DOHH2 (cell line): Measurements from ENCODE around the gene MTG1.

Source experiments
- H3F3A ChIP-seq: fragments of 200-600 bp; sonication (generic), shearing (Covaris generic); 2 replicates; pipeline ENCODE4 v1.6.0; 2016; ENCODE audit warnings: antibody characterized with exemption, mild to moderate bottlenecking; ENCODE audit not compliant: control insufficient read depth, insufficient read depth
- H3K27ac ChIP-seq: fragments of 200-600 bp; sonication (generic); 2 replicates; pipeline ENCODE4 v1.5.1; 2014; ENCODE audit warnings: low read depth, mild to moderate bottlenecking, low read length, moderate library complexity
- H3K27me3 ChIP-seq: fragments of 200-600 bp; sonication (generic); 2 replicates; pipeline ENCODE4 v1.6.1; 2014; ENCODE audit warnings: mild to moderate bottlenecking, low read length, mixed read lengths; ENCODE audit not compliant: control insufficient read depth
- H3K36me3 ChIP-seq: fragments of 200-600 bp; sonication (generic); 2 replicates; pipeline ENCODE4 v1.6.1; 2014; ENCODE audit warnings: mild to moderate bottlenecking, low read length, moderate library complexity, mixed read lengths; ENCODE audit not compliant: control insufficient read depth
- H3K4me1 ChIP-seq: fragments of 200-600 bp; sonication (generic); 2 replicates; pipeline ENCODE4 v1.6.1; 2014; ENCODE audit warnings: mild to moderate bottlenecking, low read length, mixed read lengths; ENCODE audit not compliant: control insufficient read depth
- H3K4me2 ChIP-seq: fragments of 200-600 bp; sonication (generic); 2 replicates; pipeline ENCODE4 v1.6.0; 2014; ENCODE audit warnings: mild to moderate bottlenecking, low read length, moderate library complexity
- H3K4me3 ChIP-seq: fragments of 200-600 bp; sonication (generic); 2 replicates; pipeline ENCODE4 v1.5.1; 2014; ENCODE audit warnings: mild to moderate bottlenecking, low read length, mixed read lengths
- H3K79me2 ChIP-seq: fragments of 200-600 bp; sonication (generic); 2 replicates; pipeline ENCODE4 v1.6.1; 2014; ENCODE audit warnings: mild to moderate bottlenecking, low read length, mixed read lengths; ENCODE audit not compliant: control insufficient read depth
- H3K9me2 ChIP-seq: fragments of 200-600 bp; sonication (generic); replicated peaks from 2 replicates; pipeline ENCODE4 v1.6.1; 2014; ENCODE audit warnings: mild to moderate bottlenecking, low read length, mixed read lengths; ENCODE audit not compliant: control insufficient read depth
- H3K9me3 ChIP-seq: fragments of 200-600 bp; sonication (generic); 2 replicates; pipeline ENCODE4 v1.6.1; 2014; ENCODE audit warnings: antibody characterized with exemption, low read length, mixed read lengths; ENCODE audit not compliant: control insufficient read depth, insufficient read depth
- H4K20me1 ChIP-seq: fragments of 200-600 bp; sonication (generic); 2 replicates; pipeline ENCODE4 v1.6.0; 2014; ENCODE audit warnings: low read depth, mild to moderate bottlenecking, antibody characterized with exemption, low read length, moderate library complexity; ENCODE audit not compliant: control insufficient read depth, insufficient read depth
- EZH2phosphoT487 ChIP-seq: fragments of 200-600 bp; sonication (generic); IDR thresholded peaks from 2 replicates; pipeline ENCODE4 v1.6.1; 2017; ENCODE audit warnings: borderline replicate concordance, mild to moderate bottlenecking, antibody characterized with exemption, low read length, moderate library complexity, mixed read lengths
- TF ChIP-seq, protein P1 (sequence below): fragments of 200-600 bp; sonication (generic); IDR thresholded peaks from one replicate; pipeline ENCODE4 v1.5.1; 2014; ENCODE audit warnings: antibody characterized with exemption, mild to moderate bottlenecking, low read depth, low read length; ENCODE audit not compliant: poor library complexity, severe bottlenecking

MTG1 gene

DNA sequence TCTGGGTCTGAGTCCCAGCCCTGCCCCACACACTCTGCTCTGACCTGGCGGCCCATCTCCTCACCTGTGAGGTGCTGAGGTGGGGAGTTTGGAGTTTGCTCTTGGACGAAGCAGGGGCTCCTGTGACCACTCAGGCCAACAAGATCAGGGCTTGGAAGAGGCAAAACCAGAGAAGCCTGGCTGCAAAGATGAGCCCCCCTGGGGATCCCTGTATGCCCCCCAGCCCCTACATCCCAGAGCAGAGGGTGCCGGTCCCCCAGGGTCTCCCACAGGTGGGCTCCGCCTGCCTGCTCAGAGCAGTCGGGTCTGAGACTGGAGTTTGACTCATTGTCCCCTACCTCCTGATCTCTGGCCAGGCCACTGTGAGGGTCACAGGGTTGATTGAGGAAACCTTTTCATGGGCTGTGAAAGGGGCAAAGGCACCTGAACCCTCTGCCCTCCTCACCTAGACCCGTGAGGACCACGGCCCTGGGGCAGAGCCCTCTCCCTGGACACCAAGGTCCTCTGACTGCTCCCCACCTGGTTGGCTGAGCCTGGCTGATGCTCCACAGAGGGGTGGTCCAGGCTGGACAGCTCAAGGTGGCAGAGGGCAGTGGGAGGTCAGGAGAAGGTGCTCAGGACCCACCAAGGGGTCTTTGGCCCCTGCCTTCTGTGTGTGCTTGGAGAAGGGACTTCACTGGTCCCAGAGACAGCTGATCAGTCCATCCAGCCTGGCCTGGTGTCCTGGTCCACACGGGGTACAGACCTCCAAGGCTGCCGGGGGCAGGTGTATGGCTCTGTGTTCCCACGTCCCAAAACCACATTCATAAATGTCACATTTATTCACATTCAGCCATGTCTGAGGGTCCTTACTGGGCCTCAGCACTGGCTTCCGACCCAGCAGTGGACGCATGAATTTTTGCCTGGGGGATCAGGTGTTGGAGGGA lies 50.6 kb downstream of the MTG1 start:
- Histone ChIP-seq H3K4me2 (no peak overlapping the region), H3K9me3 (peaks cover 40% of the 10 kb centered on the region), H3K4me1 (no peaks in the 10 kb centered on the region), H3F3A (no peaks in the 10 kb centered on the region), H3K9me2 (no peaks in the 10 kb centered on the region), H3K27ac (no peak overlapping the region), H3K36me3 (no peaks in the 10 kb centered on the region), H4K20me1 (no peaks in the 10 kb centered on the region), H3K27me3 (no peaks in the 10 kb centered on the region), H3K4me3 (no peak overlapping the region), H3K79me2 (no peaks in the 10 kb centered on the region)
- TF ChIP-seq, protein P1, sequence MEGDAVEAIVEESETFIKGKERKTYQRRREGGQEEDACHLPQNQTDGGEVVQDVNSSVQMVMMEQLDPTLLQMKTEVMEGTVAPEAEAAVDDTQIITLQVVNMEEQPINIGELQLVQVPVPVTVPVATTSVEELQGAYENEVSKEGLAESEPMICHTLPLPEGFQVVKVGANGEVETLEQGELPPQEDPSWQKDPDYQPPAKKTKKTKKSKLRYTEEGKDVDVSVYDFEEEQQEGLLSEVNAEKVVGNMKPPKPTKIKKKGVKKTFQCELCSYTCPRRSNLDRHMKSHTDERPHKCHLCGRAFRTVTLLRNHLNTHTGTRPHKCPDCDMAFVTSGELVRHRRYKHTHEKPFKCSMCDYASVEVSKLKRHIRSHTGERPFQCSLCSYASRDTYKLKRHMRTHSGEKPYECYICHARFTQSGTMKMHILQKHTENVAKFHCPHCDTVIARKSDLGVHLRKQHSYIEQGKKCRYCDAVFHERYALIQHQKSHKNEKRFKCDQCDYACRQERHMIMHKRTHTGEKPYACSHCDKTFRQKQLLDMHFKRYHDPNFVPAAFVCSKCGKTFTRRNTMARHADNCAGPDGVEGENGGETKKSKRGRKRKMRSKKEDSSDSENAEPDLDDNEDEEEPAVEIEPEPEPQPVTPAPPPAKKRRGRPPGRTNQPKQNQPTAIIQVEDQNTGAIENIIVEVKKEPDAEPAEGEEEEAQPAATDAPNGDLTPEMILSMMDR = no peak
- no peak for TF ChIP-seq EZH2phosphoT487

DNA sequence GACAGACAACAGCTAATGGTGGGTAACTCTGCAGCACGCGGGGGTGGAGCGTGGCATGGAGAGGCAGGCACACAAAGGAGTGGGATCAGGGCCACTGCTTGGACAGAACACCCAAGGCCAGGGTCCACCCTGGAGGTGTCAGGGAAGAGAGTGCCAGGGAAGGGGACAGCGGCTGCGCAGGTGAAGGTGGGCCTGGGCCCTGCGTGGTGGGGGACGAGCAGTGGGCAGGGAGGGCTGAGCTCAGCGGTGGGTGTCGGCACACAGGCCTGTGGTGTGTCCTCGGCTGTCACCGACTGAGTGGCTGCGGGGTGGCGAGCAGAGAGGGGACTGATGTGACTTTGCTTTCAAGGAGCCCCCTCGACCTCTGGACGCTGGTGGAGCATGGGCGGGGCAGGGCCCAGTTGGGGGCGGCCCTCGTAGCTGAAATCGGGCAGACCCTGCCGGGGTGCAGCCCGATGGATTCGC lies 51.3 kb downstream of the MTG1 start:
- no peaks in the 10 kb centered on the region for H3K36me3 ChIP-seq
- H3K4me1 ChIP-seq = no peaks in the 10 kb centered on the region
- no peaks in the 10 kb centered on the region for H4K20me1 ChIP-seq
- H3K27ac ChIP-seq = no peak overlapping the region
- no peaks in the 10 kb centered on the region for H3K27me3 ChIP-seq
- no peaks in the 10 kb centered on the region for H3K79me2 ChIP-seq
- peaks cover 40% of the 10 kb centered on the region for H3K9me3 ChIP-seq
- no peak overlapping the region for H3K4me2 ChIP-seq
- H3K9me2 ChIP-seq = no peaks in the 10 kb centered on the region
- no peak overlapping the region for H3K4me3 ChIP-seq
- H3F3A ChIP-seq = no peaks in the 10 kb centered on the region
- TF ChIP-seq, protein P1 = no peak
- TF ChIP-seq EZH2phosphoT487 = no peak

DNA sequence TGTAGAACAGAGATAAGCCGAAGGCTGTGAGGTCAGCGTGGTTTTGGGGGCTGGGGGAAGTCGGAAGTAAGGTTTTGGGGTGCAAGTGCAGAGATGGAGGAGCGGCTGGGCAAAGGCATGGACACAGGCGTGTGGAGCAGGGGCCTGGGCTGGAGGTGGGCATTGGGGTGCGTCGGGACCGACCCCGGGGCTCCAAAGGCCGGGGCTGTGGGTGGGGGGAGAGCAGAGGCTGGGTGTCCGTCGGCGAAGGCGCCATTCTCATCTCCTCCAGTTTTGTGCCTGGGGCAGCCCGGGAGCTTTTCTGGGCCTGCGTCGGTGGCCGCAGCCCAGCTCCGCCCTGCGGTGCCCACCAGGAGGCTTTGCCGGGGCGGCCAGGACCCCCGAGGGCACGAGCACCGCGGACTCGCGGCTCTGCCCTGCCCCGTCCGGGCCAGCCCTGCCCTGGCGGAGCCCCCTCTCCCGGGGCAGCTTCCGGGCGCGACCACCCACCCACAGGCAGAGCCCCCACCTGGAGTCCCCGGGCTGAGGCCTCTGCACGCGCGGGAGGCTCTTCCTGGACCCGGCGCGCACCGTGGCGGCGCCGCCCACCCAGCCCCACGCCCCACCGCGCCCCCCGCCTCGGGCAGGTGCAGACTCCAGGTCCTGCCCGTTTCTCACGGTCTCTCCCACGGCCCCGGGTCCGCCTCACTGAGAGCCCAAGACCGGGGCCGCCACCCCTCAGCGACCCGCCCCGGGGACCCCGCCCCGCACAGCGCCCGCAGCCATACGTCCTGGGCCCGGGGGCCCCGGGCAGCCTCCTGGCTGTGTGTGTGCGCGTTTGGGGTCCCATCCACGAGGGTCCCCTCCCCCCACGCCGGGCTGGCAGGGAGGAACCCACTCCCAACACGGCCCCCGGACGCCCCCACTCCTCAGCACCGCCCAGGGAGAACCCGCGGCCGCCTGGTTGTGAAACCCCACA lies 52.1 kb downstream of the MTG1 start:
- no peaks in the 10 kb centered on the region for H3K4me1 ChIP-seq
- H3F3A ChIP-seq = no peaks in the 10 kb centered on the region
- peaks cover 40% of the 10 kb centered on the region for H3K9me3 ChIP-seq
- no peaks in the 10 kb centered on the region for H3K9me2 ChIP-seq
- H3K4me2 ChIP-seq = no peak overlapping the region
- no peaks in the 10 kb centered on the region for H3K36me3 ChIP-seq
- H3K27me3 ChIP-seq = no peaks in the 10 kb centered on the region
- no peak overlapping the region for H3K27ac ChIP-seq
- TF ChIP-seq EZH2phosphoT487 = no peak
- TF ChIP-seq, protein P1 = no peak
- H3K4me3 ChIP-seq = no peak overlapping the region
- H4K20me1 ChIP-seq = no peaks in the 10 kb centered on the region
- H3K79me2 ChIP-seq = no peaks in the 10 kb centered on the region
